Caco-2 (cell line): ENCODE data around the gene STEAP3. TPM values are rescaled to one million over a fixed set of nuclear protein-coding genes. Genes with fewer than 3 reads are reported as not detected.

Experiments
- BruUV-seq: library from RNA; stranded (reverse); fragments of 400-500 nt; replicated peaks from 2 replicates; lab custom pipeline; 2021; lab: Mats Ljungman, UMichigan
- CTCF ChIA-PET: fragments of 300-600 bp; sonication (Branson Sonifier 250); formaldehyde crosslinking; loops from one replicate; lab custom pipeline; 2022; ENCODE audit warnings: antibody characterized with exemption; lab: Charles Lee
- POLR2A ChIA-PET: fragments of 300-600 bp; sonication (Branson Sonifier 250); formaldehyde crosslinking; loops from one replicate; lab custom pipeline; 2022; ENCODE audit warnings: antibody characterized with exemption; lab: Charles Lee
- DNase-seq, 2 experiments: peaks; one replicate each; pipeline versions ENCODE4 v3.0.0 to v3.0.0-alpha.2; 2020 to 2022
- H3K27me3 ChIP-seq: replicated peaks from 2 replicates; pipeline ENCODE4 v1.6.0; 2011; ENCODE audit warnings: low read length; ENCODE audit not compliant: control insufficient read depth, insufficient read depth
- H3K36me3 ChIP-seq: 2 replicates; pipeline ENCODE4 v1.5.1; 2011; ENCODE audit warnings: low read length; ENCODE audit not compliant: control insufficient read depth, insufficient read depth
- H3K4me1 ChIP-seq: fragments of 250-450 bp; sonication (Bioruptor Pico); 2 replicates; pipeline ENCODE4 v1.5.1; 2020; ENCODE audit warnings: mild to moderate bottlenecking
- H3K4me3 ChIP-seq: 2 replicates; pipeline ENCODE4 v1.5.1; 2011; ENCODE audit warnings: low read depth, mild to moderate bottlenecking, control low read depth, low read length
- H3K9me3 ChIP-seq: fragments of 250-450 bp; sonication (Bioruptor Pico); 2 replicates; pipeline ENCODE4 v1.5.1; 2020; ENCODE audit warnings: mild to moderate bottlenecking, moderate library complexity
- H3K27ac Mint-ChIP-seq: one replicate; pipeline ENCODE4 v1.8.0; 2022; ENCODE audit warnings: mixed read lengths; ENCODE audit not compliant: unreplicated experiment
- H3K27me3 Mint-ChIP-seq: one replicate; pipeline ENCODE4 v1.8.0; 2022; ENCODE audit warnings: mixed read lengths; ENCODE audit not compliant: insufficient read depth, unreplicated experiment
- H3K36me3 Mint-ChIP-seq: one replicate; pipeline ENCODE4 v1.8.0; 2022; ENCODE audit warnings: mild to moderate bottlenecking, mixed read lengths; ENCODE audit not compliant: insufficient read depth, unreplicated experiment
- H3K4me1 Mint-ChIP-seq: one replicate; pipeline ENCODE4 v1.8.0; 2022; ENCODE audit warnings: low read depth, mixed read lengths; ENCODE audit not compliant: unreplicated experiment
- H3K4me3 Mint-ChIP-seq: one replicate; pipeline ENCODE4 v1.8.0; 2022; ENCODE audit warnings: mild to moderate bottlenecking, moderate library complexity, mixed read lengths; ENCODE audit not compliant: unreplicated experiment
- H3K9me3 Mint-ChIP-seq: one replicate; pipeline ENCODE4 v1.8.0; 2022; ENCODE audit warnings: mixed read lengths; ENCODE audit not compliant: unreplicated experiment
- CTCF ChIP-seq, 2 experiments: fragments of 200-600 bp in 1 of 2; IDR thresholded peaks; 1 replicate in 1 of 2; 2 replicates in 1 of 2; pipeline versions ENCODE4 v1.5.1 to v1.8.0; 2011 to 2022; ENCODE audit warnings: antibody characterized with exemption in 1 of 2, control low read depth in 1 of 2, inconsistent platforms in 1 of 2, low read depth in 1 of 2, low read length in 1 of 2, mild to moderate bottlenecking in 1 of 2, moderate library complexity in 1 of 2; ENCODE audit not compliant: insufficient read depth in 1 of 2, severe bottlenecking in 1 of 2, unreplicated experiment in 1 of 2
- intact Hi-C: fragments of 100-400 bp; cut with micrococcal nuclease; formaldehyde crosslinking; loops from one replicate; pipeline ENCODE4 v1.10.0; 2022; ENCODE audit not compliant: unreplicated experiment
- total RNA-seq: library from RNA; stranded (reverse); gene quantifications from 2 replicates; pipeline ENCODE4 v1.2.3, GENCODE V29; 2022

The STEAP3 gene
- total RNA-seq, 1 experiment from 2014 or later = 20.4 TPM

DNA sequence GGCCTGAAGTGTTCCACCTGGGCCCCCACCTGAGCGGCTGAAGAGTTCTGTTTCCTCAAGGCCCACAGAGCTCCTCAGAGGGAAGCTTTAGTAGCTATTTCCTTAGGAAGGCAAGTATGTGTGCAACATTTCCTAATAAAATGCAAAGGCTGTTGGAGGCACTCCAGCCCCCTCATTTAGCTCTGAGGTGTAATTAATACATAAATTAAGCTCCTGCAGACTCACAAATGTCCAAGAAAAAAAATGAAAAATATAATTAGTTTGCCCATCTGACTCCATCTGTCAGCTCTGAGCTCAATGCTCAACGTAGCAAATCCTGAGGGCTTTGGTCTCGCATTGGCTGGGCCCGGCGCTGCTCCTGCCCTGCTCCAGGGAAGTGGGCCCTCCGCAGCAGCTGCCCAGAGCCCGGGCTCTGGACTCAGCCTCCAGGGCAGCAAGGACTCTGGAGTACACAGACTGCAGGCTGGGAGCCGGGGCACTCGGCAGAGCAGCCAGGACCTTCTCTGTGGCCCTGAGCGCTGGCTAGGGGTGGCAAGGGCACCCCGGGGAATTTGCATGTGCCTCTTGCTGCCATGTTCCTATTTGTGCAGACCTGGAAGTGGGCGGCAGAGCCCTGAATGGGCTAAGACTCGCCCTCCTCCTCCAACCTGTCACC lies 41.7 kb upstream of the STEAP3 start:
- Mint-ChIP-seq H3K9me3 (no peaks in the 10 kb centered on the region), H3K27ac (no peak overlapping the region), H3K4me1 (no peaks in the 10 kb centered on the region), H3K36me3 (no peaks in the 10 kb centered on the region), H3K27me3 (no peaks in the 10 kb centered on the region), H3K4me3 (no peak overlapping the region)
- no peak for DNase-seq
- no peaks in the 10 kb centered on the region for H3K4me1 ChIP-seq
- ChIA-PET POLR2A (no interaction called here), CTCF (no interaction called here)
- no peaks in the 10 kb centered on the region for H3K36me3 ChIP-seq
- TF ChIP-seq CTCF (IDR thresholded peaks at IDR 0.05; ENCODE audit: insufficient read depth in 1 of 2, low read depth in 1 of 2, low read length in 1 of 2, severe bottlenecking in 1 of 2, unreplicated experiment in 1 of 2) = no peak
- H3K9me3 ChIP-seq = no peaks in the 10 kb centered on the region
- H3K4me3 ChIP-seq = no peak overlapping the region
- intact Hi-C loops = loop anchor here (5.0 kb wide), 1 partner anchor 110 kb away; no protein-coding TSS in a partner anchor
- H3K27me3 ChIP-seq = no peaks in the 10 kb centered on the region
- BruUV-seq = no TSS peak

DNA sequence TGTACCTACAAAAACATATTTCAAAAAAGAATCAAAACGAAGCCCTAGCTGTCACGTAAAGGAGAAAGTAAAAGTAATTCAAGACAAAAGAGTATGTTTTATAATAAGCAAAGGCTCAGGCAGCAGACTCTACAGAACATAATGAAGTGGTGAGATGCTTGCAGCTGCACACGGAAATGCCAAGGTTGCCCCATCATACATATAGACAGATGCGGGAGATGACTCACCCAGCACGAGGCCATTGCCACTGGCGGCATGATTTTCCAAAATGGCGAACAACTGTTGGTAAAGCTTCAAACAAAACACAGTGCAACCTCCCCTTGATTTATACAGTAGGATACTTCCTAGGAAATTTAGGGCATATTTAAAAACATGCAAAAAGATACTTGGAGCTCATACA lies 39.1 kb upstream of the STEAP3 start:
- no peaks in the 10 kb centered on the region for H3K4me1 Mint-ChIP-seq
- no peaks in the 10 kb centered on the region for H3K9me3 Mint-ChIP-seq
- no peak for DNase-seq
- POLR2A ChIA-PET = no interaction called here
- CTCF ChIA-PET = no interaction called here
- H3K36me3 Mint-ChIP-seq = no peaks in the 10 kb centered on the region
- no peak overlapping the region for H3K27ac Mint-ChIP-seq
- intact Hi-C loops = loop anchor here (5.0 kb wide), 1 partner anchor 108 kb away; no protein-coding TSS in a partner anchor
- H3K27me3 Mint-ChIP-seq = no peaks in the 10 kb centered on the region
- H3K27me3 ChIP-seq = no peaks in the 10 kb centered on the region
- H3K36me3 ChIP-seq = no peaks in the 10 kb centered on the region
- no peaks in the 10 kb centered on the region for H3K4me1 ChIP-seq
- H3K4me3 ChIP-seq = no peak overlapping the region
- no peak for TF ChIP-seq CTCF (IDR thresholded peaks at IDR 0.05; ENCODE audit: insufficient read depth in 1 of 2, low read depth in 1 of 2, low read length in 1 of 2, severe bottlenecking in 1 of 2, unreplicated experiment in 1 of 2)
- H3K9me3 ChIP-seq = no peaks in the 10 kb centered on the region
- BruUV-seq = no TSS peak
- no peak overlapping the region for H3K4me3 Mint-ChIP-seq

DNA sequence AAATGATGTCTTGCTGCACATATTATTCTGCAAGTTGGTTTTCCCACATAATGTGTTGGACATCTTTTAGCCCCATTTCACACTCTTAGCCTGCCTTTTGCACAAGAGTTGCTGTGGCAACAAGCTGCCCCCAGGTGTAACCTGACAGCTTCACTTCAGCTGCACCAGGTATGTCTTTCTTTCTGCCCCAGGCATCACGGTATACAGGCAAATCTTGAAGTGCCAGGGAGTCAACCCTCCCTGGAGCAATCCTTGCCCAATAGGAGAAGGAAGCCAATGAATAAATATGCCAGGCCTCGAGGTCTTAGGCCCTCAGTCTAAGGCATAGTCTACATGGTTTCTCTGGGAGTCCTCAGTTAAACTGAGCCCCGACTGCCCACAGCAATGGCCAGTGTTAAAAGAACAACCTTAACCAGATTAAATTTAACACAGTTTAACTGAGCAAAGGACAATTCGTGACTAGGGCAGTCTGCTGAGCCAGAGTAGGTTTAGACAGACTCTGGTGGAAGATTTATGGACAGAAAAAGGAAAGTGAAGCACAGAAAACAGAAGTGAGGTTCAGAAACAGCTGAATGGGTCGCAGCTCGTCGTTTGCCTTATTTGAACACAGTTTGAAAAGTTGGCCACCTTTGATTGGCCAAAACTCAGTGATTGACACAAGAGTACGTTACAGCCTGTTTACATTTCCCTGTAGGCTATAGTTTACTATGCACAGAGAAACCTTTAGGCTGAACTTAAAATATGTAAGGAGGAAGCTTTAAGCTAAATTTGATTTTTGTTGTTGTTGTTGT lies 33.1 kb upstream of the STEAP3 start:
- BruUV-seq = no TSS peak
- ChIA-PET CTCF (no interaction called here), POLR2A (interaction anchor here (0.6 kb wide), 1 partner anchor 88 kb away, joined by 4 read pairs; no protein-coding TSS in a partner anchor)
- H3K9me3 Mint-ChIP-seq = no peaks in the 10 kb centered on the region
- no peaks in the 10 kb centered on the region for H3K36me3 Mint-ChIP-seq
- Histone ChIP-seq H3K4me3 (no peak overlapping the region), H3K27me3 (no peaks in the 10 kb centered on the region), H3K36me3 (no peaks in the 10 kb centered on the region), H3K4me1 (no peaks in the 10 kb centered on the region), H3K9me3 (no peaks in the 10 kb centered on the region)
- intact Hi-C loops = no loop called here
- H3K27ac Mint-ChIP-seq = no peak overlapping the region
- DNase-seq = no peak
- H3K4me3 Mint-ChIP-seq = no peak overlapping the region
- peaks cover 6% of the 10 kb centered on the region for H3K4me1 Mint-ChIP-seq
- no peaks in the 10 kb centered on the region for H3K27me3 Mint-ChIP-seq
- no peak for TF ChIP-seq CTCF (IDR thresholded peaks at IDR 0.05; ENCODE audit: insufficient read depth in 1 of 2, low read depth in 1 of 2, low read length in 1 of 2, severe bottlenecking in 1 of 2, unreplicated experiment in 1 of 2)
